Stimulated activated CD4-positive, alpha-beta T cell treated with anti-CD3 and anti-CD28 coated beads, TNF-alpha, amount 100 ng/mL, for 48 hours (primary cell): ENCODE results near the gene SLC47A2.
A peak's percentile ranks its signal among the peaks of the same experiment; 100 is the strongest.
"Not testable (repeated sequence)": the region's sequence is repeated elsewhere in the genome, so short reads cannot be mapped to it uniquely, and the experiment has no call there.

Experiments
- DNase-seq, 3 donors: peaks; one replicate each; pipeline ENCODE4 v3.0.0-alpha.2; 2020; ENCODE audit warnings: low read depth in 3 of 3

The SLC47A2 gene, protein sequence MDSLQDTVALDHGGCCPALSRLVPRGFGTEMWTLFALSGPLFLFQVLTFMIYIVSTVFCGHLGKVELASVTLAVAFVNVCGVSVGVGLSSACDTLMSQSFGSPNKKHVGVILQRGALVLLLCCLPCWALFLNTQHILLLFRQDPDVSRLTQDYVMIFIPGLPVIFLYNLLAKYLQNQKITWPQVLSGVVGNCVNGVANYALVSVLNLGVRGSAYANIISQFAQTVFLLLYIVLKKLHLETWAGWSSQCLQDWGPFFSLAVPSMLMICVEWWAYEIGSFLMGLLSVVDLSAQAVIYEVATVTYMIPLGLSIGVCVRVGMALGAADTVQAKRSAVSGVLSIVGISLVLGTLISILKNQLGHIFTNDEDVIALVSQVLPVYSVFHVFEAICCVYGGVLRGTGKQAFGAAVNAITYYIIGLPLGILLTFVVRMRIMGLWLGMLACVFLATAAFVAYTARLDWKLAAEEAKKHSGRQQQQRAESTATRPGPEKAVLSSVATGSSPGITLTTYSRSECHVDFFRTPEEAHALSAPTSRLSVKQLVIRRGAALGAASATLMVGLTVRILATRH

DNA sequence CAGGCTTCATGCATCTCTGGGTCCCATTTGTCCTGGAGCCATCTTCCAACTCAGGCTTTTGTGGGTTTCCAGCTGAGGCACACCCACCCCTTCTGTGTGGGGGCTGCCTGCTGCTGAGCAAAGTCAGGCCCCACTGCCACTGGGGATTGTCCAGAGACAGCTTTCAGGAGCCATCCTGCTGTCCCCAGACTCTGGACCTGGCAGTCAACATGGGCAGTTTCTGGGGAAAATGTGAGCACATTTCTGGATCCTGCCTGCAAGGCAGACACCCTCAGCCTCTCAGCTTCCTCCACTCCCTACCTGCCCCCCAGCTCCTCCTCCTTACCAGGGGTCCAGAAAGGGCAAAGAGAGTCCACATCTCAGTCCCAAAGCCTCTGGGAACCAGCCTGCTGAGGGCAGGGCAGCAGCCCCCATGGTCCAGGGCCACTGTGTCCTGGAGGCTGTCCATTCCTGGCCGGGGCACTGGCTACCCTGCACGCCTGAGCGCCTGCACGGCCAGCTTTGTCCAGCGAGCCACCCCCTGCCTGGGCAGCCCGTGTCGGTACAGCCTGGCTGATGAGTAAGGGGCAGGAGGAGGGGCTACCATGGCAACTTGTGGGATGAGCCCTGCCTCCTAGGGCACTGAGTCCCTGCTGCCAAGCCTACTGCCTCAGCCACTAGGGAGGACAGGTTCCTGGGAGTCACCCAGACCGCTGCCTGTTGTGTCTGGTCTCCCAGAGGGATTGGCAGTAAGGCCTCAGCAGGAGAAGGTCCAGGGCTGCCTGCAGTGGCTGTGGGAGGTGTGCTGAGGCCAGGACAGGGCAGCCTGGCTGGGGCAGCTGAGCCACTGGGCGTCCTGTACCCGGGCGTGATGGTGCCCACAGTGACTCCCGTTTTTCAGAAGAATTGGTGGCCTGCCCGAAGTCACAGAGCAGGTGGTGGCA lies at the start of gene SLC47A2:
SLC47A2 (minus strand) TSS at position 477 of the 923 bp plus-strand sequence; CDS start at position 448, 29 bp downstream.
- no peak for DNase-seq

DNA sequence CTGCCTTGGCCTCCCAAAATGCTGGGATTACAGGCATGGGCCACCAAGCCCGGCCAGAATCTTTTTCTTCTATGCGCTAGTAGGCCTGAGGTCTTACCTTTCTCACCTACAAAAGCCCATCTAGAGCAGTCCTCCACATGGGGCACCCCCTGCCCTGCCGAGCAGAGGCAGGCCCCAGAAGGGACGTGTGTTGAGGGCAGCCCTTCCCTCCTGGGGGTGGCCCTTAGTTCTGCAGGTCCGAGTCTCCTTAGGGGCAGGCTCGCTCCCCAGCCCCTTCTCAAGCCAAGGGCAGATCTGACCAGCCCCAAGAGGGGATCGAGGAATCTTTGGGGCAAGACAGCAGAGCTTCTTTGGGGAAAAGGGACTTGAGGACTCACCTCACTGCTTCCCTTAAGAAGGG lies 49.6 kb upstream of the SLC47A2 start:
- DNase-seq, result no peak

DNA sequence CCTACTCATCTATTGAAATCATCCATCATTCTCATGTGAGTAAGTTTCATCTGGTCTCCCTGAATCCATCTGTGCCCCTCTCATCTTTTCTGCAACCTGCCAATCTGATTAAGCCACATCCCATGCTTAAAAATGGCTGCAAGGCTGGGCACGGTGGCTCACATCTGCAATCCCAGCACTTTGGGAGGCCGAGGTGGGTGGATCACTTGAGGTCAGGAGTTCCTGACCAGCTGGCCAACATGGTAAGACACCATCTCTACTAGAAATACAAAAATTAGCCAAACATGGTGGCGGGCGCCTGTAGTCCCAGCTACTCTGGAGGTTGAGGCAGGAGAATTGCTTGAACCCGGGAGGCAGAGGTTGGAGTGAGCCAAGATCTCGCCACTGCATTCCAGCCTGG lies 47.6 kb upstream of the SLC47A2 start:
- not testable (repeated sequence) for DNase-seq

DNA sequence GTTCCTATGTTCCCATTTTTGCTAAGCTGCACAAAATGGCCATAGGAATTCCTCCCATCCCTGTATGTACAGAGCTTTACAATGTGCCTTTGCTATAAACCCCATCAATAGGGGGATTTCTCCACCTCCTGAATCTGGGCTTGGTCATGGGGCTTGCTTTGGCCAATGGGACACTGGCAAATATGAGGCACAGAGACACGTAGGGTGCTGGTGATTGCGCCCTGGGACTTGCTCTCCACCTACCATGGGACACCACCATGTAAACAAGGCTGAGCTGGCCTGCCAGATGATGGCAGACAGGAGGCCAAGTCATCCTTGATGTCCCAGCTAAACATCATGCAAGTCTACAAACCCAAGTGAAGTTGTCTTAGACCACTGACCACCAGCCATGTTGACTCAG lies 47.0 kb upstream of the SLC47A2 start:
- no peak for DNase-seq

DNA sequence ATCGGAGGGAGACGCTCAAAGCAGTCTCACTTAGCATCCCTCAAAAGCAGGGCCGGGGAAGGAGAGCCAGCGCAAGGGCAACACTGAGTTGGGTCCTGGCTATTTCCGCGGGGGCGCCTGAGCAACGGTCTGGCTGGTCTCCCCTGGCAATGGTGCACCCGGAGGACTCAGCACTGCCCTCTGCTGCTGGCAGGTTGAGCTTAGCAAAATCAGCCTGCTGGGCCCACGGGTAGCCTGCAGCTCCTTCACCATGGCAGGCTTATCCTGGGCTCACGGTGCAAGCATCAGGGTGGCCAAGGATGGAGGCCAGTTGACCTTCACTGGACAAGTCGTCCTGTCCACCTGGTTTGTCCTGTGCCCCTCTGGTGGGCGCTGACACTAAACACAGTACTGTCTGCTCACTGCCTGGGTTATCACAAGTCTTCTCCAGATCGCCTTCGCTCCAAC lies 46.2 kb upstream of the SLC47A2 start:
- DNase-seq, result peak; percentile 21 to 68 (median 24)

DNA sequence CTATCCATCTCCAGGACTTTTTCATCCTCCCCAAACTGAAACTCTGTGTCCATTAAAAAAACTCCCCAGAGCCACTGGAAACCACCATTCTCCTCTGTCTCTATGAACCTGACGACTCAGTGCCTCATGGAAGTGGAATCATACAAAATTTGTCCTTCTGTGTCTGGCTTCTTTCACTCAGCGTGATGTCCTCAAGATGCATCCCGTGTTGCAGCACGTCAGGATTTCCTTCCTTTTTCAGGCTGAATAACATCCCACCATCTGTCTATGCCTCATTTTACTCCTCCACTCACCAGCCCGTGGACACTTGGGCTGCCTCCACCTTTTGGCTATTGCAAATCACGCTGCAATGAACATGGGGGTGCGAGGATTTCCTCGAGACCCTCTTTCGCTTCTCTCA lies 44.4 kb upstream of the SLC47A2 start:
- DNase-seq, result no peak

DNA sequence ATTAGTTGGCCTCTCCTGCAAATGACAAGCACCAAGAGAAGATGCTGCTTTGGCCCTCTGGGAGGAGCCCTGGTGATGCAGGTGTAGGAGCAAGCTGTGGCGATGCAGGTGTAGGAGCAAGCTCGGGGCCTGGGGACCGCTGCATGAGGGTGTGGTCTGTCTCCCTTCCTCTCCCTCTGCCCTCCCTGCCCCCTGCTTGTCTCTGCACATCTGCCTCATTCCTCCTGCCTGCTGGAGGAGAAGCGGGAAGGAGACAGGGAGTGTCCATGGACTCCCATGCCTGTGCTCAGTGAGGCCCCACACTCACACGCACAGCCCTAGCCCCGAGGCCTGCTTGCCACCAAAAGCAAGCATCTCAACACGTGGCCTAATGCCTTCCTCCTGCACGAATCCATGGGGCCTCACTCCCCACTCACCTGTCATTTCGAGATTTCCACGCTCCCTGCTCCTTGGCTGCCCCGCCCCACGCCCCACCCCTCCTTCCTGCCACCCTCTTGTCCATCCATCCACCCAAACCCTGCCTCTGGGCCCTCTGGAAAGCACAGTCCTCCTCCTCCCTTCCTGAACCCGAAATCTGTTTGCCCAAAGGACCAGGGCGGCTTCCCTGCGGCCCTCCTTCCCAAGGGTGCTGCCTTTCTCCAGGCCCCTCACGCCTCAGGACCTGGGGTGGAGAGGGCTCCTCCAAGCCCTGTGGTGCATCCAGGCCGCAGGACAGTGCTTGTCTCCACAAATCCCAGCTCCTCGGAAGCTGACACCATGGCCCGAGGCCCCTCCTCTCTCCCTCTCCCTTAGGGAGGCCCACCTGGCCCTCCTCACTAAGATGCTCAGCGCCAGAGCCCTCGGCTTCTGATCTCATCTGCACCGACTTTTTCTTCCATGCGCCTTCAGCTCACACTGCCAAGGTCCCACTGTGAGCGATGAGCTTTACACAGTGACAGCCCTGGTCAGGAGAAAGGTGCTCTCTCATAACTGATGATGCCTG lies 43.5 kb upstream of the SLC47A2 start:
- no peak for DNase-seq

DNA sequence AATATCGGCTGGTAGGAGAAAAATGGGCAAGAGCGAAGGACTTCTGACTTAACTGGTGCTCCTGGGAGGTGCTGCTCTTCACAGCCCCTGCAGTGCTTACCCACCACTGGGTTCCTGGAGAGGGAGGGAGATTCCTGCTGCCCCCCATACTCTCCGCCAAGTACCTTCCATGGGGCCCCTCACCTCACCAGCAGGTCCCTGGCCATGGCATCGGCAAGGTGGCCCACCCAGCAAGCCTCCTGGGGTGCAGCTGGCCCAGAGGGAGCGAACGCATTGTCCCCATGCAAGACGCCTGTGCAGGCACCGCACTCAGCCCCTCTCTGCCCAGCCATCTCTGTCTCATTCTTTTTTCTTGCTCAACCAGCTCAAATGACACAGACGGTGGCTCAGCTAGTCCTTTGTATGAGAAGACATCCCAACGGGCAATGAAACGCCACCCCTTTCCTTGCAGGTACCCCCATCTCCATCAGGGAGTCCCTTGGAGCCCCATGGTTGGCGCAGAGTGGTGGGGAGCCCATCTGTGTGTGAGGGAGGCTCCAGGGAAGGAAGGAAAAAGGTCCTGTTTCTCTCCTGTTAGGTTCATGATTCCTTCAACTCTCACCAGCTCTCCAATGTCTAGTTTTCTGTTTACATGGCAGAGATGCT lies 41.3 kb upstream of the SLC47A2 start:
- DNase-seq, result no peak

DNA sequence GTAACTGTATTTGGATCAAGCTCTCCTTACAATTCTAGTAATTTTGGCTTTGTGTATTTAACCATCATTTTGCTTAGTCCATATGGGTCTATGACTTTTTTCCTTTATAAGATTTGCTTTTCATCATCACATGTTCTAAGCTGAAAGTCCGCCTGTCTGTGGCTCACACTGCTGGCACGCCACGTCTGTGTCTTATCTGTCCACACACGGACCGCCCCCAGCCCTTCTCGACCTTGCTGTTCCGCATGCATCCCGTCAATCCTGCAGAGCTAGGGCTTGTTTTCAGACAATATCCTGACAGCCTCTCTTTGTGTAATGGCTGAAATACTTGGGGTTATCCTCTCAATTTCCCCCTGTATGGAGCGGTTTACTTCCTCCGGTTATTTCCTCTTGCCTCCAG lies 40.2 kb upstream of the SLC47A2 start:
- DNase-seq, result no peak

DNA sequence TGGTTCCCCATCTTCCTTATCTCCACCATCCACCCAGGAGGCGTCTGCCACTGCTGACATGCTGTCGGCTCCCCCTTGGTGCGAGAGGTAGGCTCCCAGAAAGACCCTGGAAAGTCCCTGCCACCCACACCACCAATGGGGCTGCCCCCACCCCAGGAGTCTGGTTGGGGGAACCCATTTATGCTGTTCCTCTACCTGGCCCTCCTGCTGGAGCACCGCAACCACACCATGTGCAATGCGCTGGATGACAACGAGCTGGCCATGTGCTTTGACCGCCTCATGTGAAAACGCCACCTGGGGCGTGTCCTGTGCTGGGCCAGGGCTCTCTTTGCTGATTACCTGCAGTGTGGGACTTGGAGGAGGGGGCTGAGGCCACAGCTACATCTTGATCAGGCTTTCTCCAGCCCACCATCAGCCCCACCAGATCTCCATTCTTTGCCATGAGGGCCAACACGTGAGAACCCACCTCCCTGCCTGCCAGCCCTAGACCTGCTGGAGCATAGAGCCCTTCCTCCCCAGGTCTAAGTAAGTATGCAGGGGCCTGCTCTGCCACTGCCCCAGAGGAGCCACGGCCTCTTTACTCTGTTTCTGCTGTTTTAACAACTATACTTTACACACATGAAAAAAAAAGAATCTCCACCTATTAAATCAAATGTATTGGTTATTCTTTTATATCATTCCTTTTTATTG lies 39.6 kb upstream of the SLC47A2 start:
- DNase-seq, result no peak

DNA sequence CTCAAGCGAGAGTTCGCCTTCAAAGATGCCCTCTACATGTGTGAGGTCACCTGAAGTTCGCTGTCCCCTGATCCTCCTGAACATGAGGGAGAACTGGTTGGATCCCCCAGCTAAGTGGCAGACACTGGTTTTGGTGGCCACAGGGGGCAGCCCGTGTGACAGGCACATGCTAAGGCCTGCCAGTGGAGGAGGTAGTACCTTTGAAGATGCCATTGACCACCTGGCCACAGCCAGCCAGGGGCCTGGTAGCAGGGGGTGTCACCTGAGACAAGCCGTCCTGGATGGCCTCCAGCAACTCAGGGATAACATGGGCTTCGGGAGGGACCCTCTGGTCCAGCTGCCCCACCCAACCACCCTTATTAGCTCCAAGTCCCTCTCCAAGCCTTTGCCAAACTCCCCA lies 39.0 kb upstream of the SLC47A2 start:
- no peak for DNase-seq

DNA sequence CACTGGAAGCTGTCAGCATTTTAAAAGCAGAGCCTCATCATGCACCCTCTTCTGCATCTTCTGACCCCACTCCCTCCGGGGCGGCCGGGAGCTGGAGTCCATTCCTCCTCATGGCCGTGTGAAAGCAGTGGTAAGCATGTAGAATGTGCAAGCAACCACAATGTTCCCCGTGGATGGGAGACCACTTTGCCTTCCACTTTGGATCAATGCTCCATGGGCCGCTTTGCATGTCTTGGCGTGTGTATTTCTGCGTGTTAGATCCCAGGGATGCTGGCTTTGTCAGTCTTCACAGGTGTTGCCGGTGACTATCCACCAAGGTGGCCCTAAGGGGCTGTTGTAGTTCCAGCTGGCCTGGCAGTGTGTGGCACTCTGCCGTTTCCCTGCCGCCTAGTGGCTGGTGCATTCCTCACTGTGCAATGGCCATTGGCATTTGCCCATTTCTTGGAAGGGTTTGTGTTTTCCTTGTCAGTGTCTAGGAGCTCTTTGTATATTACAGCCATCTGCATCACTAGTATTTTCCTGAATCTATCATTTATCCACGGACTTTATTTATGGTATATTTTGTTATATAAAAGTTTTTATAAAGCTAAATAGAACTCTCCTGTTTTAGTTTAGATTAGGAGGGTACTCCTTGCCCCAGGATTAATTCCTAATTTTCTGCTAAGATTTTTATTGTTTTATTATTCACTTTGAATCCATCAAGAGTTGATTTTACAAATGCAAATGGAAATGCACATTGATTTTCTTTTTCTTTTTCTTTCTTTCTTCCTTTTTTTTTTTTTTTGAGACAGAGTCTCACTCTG lies 37.5 kb upstream of the SLC47A2 start:
- no peak for DNase-seq

DNA sequence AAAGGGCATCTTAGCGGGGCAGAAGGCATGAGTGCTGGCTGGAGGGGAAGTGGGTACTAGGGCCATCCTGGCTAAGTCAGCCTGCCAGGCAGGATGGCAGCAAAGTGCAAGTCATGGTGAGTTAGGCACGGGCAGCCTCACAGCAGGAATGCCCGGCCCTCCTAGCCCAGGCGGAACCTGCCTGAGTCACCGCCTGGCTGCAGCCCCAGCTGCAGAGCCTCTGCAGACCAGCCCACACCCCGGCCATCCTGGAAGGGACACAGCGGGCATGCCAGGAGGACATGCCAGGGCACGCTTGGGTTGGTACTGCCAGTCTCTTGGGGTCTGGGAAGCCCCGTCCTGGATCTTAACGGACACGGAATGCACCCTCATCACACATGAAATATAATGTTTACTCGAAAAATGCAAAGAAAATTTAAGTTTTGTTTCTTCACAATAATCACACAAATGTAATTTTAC lies 36.7 kb upstream of the SLC47A2 start:
- no peak for DNase-seq

DNA sequence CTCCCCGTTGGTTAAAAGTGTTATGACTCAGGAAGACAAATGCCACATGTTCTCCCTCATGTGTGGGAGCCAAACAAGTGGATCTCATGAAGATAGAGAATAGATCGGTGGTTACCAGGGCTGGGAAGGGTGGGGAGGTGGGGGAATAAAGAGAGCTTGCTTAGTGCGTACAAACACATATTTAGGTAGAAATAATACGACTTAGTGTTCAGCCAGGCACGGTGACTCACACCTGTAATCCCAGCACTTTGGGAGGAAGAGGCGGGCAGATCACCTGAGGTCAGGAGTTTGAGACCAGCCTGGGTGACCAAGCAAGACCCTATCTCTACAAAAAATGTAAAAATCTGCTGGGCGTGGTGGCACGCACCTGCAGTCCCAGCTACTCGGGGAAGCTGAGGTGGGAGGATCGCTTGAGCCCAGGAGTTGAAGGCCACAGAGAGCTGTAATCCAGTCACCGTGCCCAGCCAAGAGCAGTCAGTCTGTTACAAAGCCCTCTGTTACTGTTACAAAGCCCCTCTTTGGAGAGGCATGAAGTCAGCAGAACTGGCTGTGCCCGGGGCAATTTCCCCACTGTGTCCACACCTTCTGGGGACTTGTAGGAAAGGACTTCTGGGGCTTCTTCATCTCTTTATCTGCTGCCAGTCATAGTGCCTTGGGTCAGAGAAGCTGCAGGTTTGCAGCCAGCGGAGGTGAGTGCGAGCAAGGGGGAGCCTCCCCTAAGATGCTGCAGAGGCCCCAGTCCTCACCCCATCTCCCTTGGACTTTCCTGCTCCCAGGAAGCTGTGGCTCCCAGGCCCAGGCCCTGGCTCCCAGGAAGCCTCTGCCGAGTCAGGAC lies 36.0 kb upstream of the SLC47A2 start:
- no peak for DNase-seq

DNA sequence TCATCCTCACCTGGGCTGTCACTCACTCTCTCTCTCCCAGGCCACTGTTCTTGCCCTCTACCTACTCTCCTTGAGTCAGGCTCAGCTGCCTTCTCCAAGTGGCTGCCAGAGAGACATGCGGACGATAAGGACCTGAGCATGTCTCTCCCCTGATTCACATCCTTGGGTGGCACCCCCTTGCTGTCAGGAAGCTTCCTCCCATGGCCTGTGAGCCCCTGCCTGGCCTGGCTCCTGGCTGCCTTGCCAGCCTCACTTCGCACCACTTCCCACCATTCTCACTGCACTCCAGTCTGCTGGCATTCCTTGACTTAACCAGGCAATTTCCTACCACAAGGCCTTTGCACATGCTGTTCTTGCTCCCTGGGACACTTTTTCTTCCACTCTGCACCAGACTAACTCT lies 34.5 kb upstream of the SLC47A2 start:
- DNase-seq, result no peak

DNA sequence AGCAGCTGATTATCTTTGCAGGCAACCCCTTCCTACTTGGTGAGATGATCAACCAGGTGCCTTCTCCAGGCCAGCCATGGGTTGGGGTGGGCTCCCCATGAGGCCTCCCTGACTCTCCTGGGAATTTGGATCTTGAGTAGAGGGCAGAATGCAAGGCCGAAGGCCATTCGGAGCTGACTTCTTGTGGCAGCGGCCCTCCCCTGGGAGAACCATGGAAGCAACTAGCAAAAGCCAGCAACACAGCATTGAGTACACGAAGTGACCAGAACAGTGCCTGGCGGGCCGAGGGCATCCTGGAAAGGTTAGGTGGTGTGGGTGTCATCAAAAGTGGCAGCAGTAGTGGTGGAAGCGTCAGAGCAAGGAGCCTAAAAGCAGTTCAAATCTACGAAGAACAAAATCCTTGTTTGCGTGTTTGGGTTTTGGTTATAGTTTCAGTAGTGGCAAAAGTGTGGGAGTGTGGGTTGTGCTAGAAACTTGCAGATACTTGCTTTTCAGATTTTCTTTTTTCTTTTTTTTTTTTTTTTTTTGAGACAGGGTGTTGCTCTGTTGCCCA lies 33.7 kb upstream of the SLC47A2 start:
- no peak for DNase-seq

DNA sequence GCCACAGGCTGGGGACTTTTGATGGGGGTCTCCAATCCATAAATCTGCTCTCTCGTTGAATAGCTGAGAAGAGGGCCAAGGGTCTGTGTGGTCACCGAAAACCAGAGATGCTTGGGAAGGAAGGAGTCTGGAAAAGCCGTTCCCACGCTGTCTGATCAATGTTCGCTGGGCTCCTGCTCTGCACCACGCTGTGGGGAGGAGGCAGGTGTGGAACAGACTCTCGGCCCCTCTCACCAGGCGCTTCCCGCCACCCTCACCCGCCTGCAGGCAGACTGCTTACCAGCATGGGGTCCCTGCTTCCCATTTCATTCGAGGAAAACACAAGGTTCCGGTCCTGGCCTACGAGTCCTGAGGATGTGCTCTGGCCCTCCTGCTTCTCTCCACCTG lies 32.4 kb upstream of the SLC47A2 start:
- no peak for DNase-seq
